Panc1 (cell line): ENCODE measurements around the gene SUMF2.

Source experiments
- CTCF ChIP-seq: fragments of 450-650 bp; IDR thresholded peaks from 2 replicates; pipeline ENCODE4 v1.5.1; 2017; ENCODE audit warnings: mild to moderate bottlenecking
- SIN3A ChIP-seq: IDR thresholded peaks from 2 replicates; pipeline ENCODE4 v1.6.1; 2012; ENCODE audit warnings: low read depth, mild to moderate bottlenecking, low read length, moderate library complexity, borderline replicate concordance; ENCODE audit not compliant: insufficient read depth
- TCF7L2 ChIP-seq: IDR thresholded peaks from 2 replicates; pipeline ENCODE4 v1.6.1; 2011; ENCODE audit warnings: mild to moderate bottlenecking, low read depth, low read length, inconsistent platforms

- peak; percentile 98 for TF ChIP-seq CTCF
- no peak for TF ChIP-seq SIN3A
- no peak for TF ChIP-seq TCF7L2
Measured at GRCh38 chr7:56074371-56074791, 10.3 kb downstream of the SUMF2 start.
